Neuronal stem cell (in vitro differentiated cells): ENCODE results near the gene TBC1D14.

Source experiments
- DNase-seq: peaks from one replicate; pipeline ENCODE4 v3.0.0-alpha.2; 2013; ENCODE audit warnings: low spot score
- H2AFZ ChIP-seq: one replicate; pipeline ENCODE4 v1.6.1; 2013; ENCODE audit warnings: mild to moderate bottlenecking, low read length, inconsistent platforms
- H2AK5ac ChIP-seq: 2 replicates; pipeline ENCODE4 v1.6.1; 2013; ENCODE audit warnings: low read depth, mild to moderate bottlenecking, inconsistent platforms, low read length, moderate library complexity, mixed read lengths
- H2BK120ac ChIP-seq: 2 replicates; pipeline ENCODE4 v1.6.1; 2013; ENCODE audit warnings: low read depth, mild to moderate bottlenecking, inconsistent platforms, low read length, moderate library complexity, mixed read lengths
- H2BK12ac ChIP-seq: one replicate; pipeline ENCODE4 v1.6.1; 2013; ENCODE audit warnings: low read length, inconsistent platforms
- H2BK15ac ChIP-seq: 2 replicates; pipeline ENCODE4 v1.6.1; 2013; ENCODE audit warnings: mild to moderate bottlenecking, low read length, inconsistent platforms, mixed read lengths
- H2BK5ac ChIP-seq: one replicate; pipeline ENCODE4 v1.6.1; 2013; ENCODE audit warnings: inconsistent platforms, mild to moderate bottlenecking, low read length, moderate library complexity
- H3K14ac ChIP-seq: one replicate; pipeline ENCODE4 v1.6.1; 2013; ENCODE audit warnings: low read length, inconsistent platforms
- H3K18ac ChIP-seq: 2 replicates; pipeline ENCODE4 v1.6.1; 2013; ENCODE audit warnings: low read length, inconsistent platforms
- H3K23ac ChIP-seq: 2 replicates; pipeline ENCODE4 v1.6.1; 2013; ENCODE audit warnings: low read depth, mild to moderate bottlenecking, mixed read lengths, low read length, inconsistent platforms; ENCODE audit not compliant: poor library complexity
- H3K27ac ChIP-seq: replicated peaks from 3 replicates; pipeline ENCODE4 v1.5.1; 2013; ENCODE audit warnings: low read length, inconsistent platforms
- H3K27me3 ChIP-seq, 3 experiments: 2 replicates each; pipeline ENCODE4 v1.6.1; 2013; ENCODE audit warnings: low read length in 3 of 3, mild to moderate bottlenecking in 2 of 3, inconsistent platforms in 1 of 3, low read depth in 1 of 3, mixed read lengths in 1 of 3, moderate library complexity in 1 of 3; ENCODE audit not compliant: control insufficient read depth in 3 of 3, insufficient read depth in 3 of 3
- H3K36me3 ChIP-seq, 2 donors: replicated peaks in 1 of 2; 2 replicates each; pipeline ENCODE4 v1.6.1; 2013; ENCODE audit warnings: low read length in 2 of 2; ENCODE audit not compliant: control insufficient read depth in 2 of 2, insufficient read depth in 2 of 2
- H3K4ac ChIP-seq: 2 replicates; pipeline ENCODE4 v1.6.1; 2013; ENCODE audit warnings: inconsistent platforms, mild to moderate bottlenecking, low read length, moderate library complexity
- H3K4me1 ChIP-seq, 2 donors: 1 replicate in 1 of 2; 2 replicates in 1 of 2; pipeline ENCODE4 v1.6.1; 2013; ENCODE audit warnings: low read length in 2 of 2, low read depth in 1 of 2; ENCODE audit not compliant: control insufficient read depth in 2 of 2, insufficient read depth in 1 of 2
- H3K4me2 ChIP-seq: one replicate; pipeline ENCODE4 v1.6.1; 2013; ENCODE audit warnings: mild to moderate bottlenecking, low read length, inconsistent platforms; ENCODE audit not compliant: insufficient read depth, poor library complexity, severe bottlenecking
- H3K4me3 ChIP-seq, 2 donors: 2 replicates each; pipeline ENCODE4 v1.5.1; 2013; ENCODE audit warnings: low read length in 2 of 2, mild to moderate bottlenecking in 2 of 2, inconsistent platforms in 1 of 2, moderate library complexity in 1 of 2
- H3K79me1 ChIP-seq: one replicate; pipeline ENCODE4 v1.6.1; 2013; ENCODE audit warnings: low read depth, mild to moderate bottlenecking, inconsistent platforms, low read length, moderate library complexity
- H3K9ac ChIP-seq: one replicate; pipeline ENCODE4 v1.6.1; 2013; ENCODE audit warnings: mild to moderate bottlenecking, low read depth, low read length, inconsistent platforms; ENCODE audit not compliant: poor library complexity
- H3K9me3 ChIP-seq, 2 donors: replicated peaks in 1 of 2; 2 replicates each; pipeline versions ENCODE3 to v1.6.1; 2013; ENCODE audit warnings: low read length in 2 of 2, mild to moderate bottlenecking in 2 of 2, inconsistent platforms in 1 of 2, low read depth in 1 of 2, mixed read lengths in 1 of 2, moderate library complexity in 1 of 2; ENCODE audit not compliant: control insufficient read depth in 2 of 2, insufficient read depth in 1 of 2
- H4K8ac ChIP-seq: one replicate; pipeline ENCODE4 v1.6.1; 2013; ENCODE audit warnings: low read depth, mild to moderate bottlenecking, inconsistent platforms, low read length, moderate library complexity
- H4K91ac ChIP-seq: one replicate; pipeline ENCODE4 v1.6.1; 2013; ENCODE audit warnings: low read length, low read depth, mild to moderate bottlenecking, inconsistent platforms; ENCODE audit not compliant: poor library complexity
- WGBS, 2 donors: extraction: QIAGEN DNeasy Blood & Tissue Kit; methylation state at CpG; one replicate each; pipeline ENCODE4 v1.1.7; 2013; ENCODE audit warnings: missing lambda C conversion rate in 2 of 2, mixed read lengths in 1 of 2; ENCODE audit not compliant: insufficient read length in 2 of 2, insufficient replicate concordance in 1 of 2; ENCODE audit errors: extremely low coverage in 2 of 2; 5-methylcytosine and 5-hydroxymethylcytosine counted together

TBC1D14 gene

GRCh38 chr4:6873291-6873690, 36.3 kb upstream of the TBC1D14 start:
- H2BK120ac ChIP-seq: no peak overlapping the region
- no peak overlapping the region for H2BK15ac ChIP-seq
- H3K27ac ChIP-seq: no peak overlapping the region
- peaks cover 4% of the 10 kb centered on the region for H3K79me1 ChIP-seq
- peaks cover 0 to 2% of the 10 kb centered on the region in 2 donors for H3K9me3 ChIP-seq
- no peak overlapping the region for H3K4me2 ChIP-seq
- H2AK5ac ChIP-seq: no peak overlapping the region
- H4K8ac ChIP-seq: no peak overlapping the region
- H3K36me3 ChIP-seq: peaks cover 44 to 97% of the 10 kb centered on the region in 2 donors
- no peak overlapping the region for H3K9ac ChIP-seq
- no peak overlapping the region for H3K14ac ChIP-seq
- no peak overlapping the region for H4K91ac ChIP-seq
- no peak overlapping the region for H3K4ac ChIP-seq
- H2BK5ac ChIP-seq: no peak overlapping the region
- no peak overlapping the region for H3K18ac ChIP-seq
- no peak for DNase-seq
- H3K4me1 ChIP-seq: no peaks in the 10 kb centered on the region
- no peak overlapping the region for H2AFZ ChIP-seq
- H3K23ac ChIP-seq: no peak overlapping the region
- H3K4me3 ChIP-seq: no peak overlapping the region
- H3K27me3 ChIP-seq: no peaks in the 10 kb centered on the region
- no peak overlapping the region for H2BK12ac ChIP-seq

DNA sequence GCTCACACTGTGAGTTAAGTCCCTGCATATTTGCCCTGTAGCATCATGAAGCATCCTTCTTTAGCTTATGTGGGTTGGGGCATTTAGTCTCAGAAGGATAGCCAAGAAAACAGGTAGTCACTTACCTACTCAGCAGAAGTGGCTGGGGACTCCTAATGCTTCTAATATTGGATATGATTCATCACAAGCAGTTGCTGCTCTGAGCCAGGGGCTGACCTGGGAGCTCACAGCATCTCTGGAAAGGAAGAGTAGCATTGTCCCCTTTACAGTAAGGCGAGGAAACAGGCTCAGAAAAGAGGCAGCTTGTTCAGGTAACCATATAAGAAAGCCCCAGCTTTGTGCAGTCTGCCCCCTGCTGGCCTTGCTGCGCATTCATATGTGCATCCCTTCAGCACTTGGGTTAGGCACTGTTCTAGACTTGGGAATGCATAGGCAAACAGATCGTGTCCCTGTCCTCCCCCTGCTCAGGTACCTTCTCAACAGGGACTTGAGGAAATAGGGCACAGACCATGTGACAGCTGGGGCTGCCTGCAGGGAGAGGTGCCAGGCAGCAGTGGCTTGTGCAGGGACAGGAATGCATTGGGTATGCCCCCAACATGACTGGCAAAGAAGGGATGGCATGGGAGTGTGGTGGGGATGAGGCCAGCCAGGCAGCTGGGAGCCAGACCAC, 35.7 kb upstream of the TBC1D14 start:
- Histone ChIP-seq H3K23ac (no peak overlapping the region), H4K91ac (no peak overlapping the region), H3K9ac (no peak overlapping the region), H3K4me3 (no peak overlapping the region), H3K36me3 (peaks cover 46 to 97% of the 10 kb centered on the region in 2 donors), H3K4ac (no peak overlapping the region), H2AFZ (no peak overlapping the region), H2BK12ac (no peak overlapping the region), H4K8ac (no peak overlapping the region), H2BK5ac (no peak overlapping the region), H3K18ac (no peak overlapping the region), H3K9me3 (peaks cover 0 to 2% of the 10 kb centered on the region in 2 donors), H2AK5ac (no peak overlapping the region), H3K4me1 (no peaks in the 10 kb centered on the region), H3K27me3 (no peaks in the 10 kb centered on the region), H2BK120ac (no peak overlapping the region), H2BK15ac (no peak overlapping the region), H3K79me1 (peaks cover 3% of the 10 kb centered on the region), H3K27ac (no peak overlapping the region), H3K4me2 (no peak overlapping the region), H3K14ac (no peak overlapping the region)
- peak; percentile 39 for DNase-seq
- no CpG with 5 or more reads among the region's 3 CpGs for WGBS, 2 donors

DNA sequence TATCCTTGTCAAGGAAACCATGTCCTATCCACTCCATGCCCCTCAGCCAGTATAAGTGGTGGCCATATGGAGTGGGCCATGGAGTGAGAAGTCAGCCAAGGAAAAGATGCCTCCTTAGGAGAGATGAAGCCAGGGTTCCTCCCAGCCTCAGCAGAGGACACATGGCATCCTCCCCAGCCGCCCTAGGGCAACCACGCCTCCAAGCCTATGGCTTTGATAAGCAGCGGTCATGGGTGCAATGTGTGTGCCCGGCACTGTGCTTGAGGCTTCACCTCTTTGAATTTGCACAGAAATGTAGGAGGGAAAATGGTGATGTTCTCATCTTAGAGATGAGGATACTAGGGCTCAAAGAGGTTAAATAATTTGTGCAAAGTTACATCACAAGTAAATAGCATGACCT, 34.6 kb upstream of the TBC1D14 start:
- no CpG with 5 or more reads among the region's 4 CpGs for WGBS, 2 donors
- peaks cover 1% of the 10 kb centered on the region for H3K79me1 ChIP-seq
- no peak overlapping the region for H2AK5ac ChIP-seq
- H3K4ac ChIP-seq: no peak overlapping the region
- H3K9me3 ChIP-seq: peaks cover 0 to 2% of the 10 kb centered on the region in 2 donors
- no peak overlapping the region for H4K91ac ChIP-seq
- H2BK5ac ChIP-seq: no peak overlapping the region
- no peaks in the 10 kb centered on the region for H3K27me3 ChIP-seq
- no peak overlapping the region for H2AFZ ChIP-seq
- no peak overlapping the region for H3K9ac ChIP-seq
- H2BK15ac ChIP-seq: no peak overlapping the region
- H3K18ac ChIP-seq: no peak overlapping the region
- H4K8ac ChIP-seq: no peak overlapping the region
- H3K4me1 ChIP-seq: no peaks in the 10 kb centered on the region
- H2BK120ac ChIP-seq: no peak overlapping the region
- H2BK12ac ChIP-seq: no peak overlapping the region
- no peak overlapping the region for H3K4me3 ChIP-seq
- peaks cover 52 to 97% of the 10 kb centered on the region in 2 donors for H3K36me3 ChIP-seq
- DNase-seq: no peak
- no peak overlapping the region for H3K23ac ChIP-seq
- no peak overlapping the region for H3K4me2 ChIP-seq
- H3K27ac ChIP-seq: no peak overlapping the region
- H3K14ac ChIP-seq: no peak overlapping the region

GRCh38 chr4:6875431-6875831, 34.2 kb upstream of the TBC1D14 start:
- no peak overlapping the region for H3K14ac ChIP-seq
- no peak for DNase-seq
- peaks cover 0 to 2% of the 10 kb centered on the region in 2 donors for H3K9me3 ChIP-seq

More at GRCh38 chr4:6875431-6875831, 34.2 kb upstream of the TBC1D14 start:
- no peak overlapping the region for H3K9ac ChIP-seq
- H3K79me1 ChIP-seq: no peaks in the 10 kb centered on the region
- no peak overlapping the region for H2BK12ac ChIP-seq
- no peak overlapping the region for H2AK5ac ChIP-seq
- H2BK120ac ChIP-seq: no peak overlapping the region
- no peaks in the 10 kb centered on the region for H3K4me1 ChIP-seq
- H3K4ac ChIP-seq: no peak overlapping the region
- H3K27me3 ChIP-seq: no peaks in the 10 kb centered on the region
- WGBS, 2 donors: no CpG with 5 or more reads among the region's 4 CpGs
- no peak overlapping the region for H2BK5ac ChIP-seq
- H2BK15ac ChIP-seq: no peak overlapping the region
- H2AFZ ChIP-seq: no peak overlapping the region
- no peak overlapping the region for H3K4me3 ChIP-seq
- peaks cover 51 to 97% of the 10 kb centered on the region in 2 donors for H3K36me3 ChIP-seq
- no peak overlapping the region for H3K27ac ChIP-seq
- no peak overlapping the region for H3K18ac ChIP-seq
- no peak overlapping the region for H3K4me2 ChIP-seq
- H3K23ac ChIP-seq: no peak overlapping the region
- no peak overlapping the region for H4K8ac ChIP-seq
- H4K91ac ChIP-seq: no peak overlapping the region
